Nephron progenitor cell (in vitro differentiated cells): ENCODE data around the gene WDR7.

ENCODE experiments used
- DNase-seq: peaks from one replicate; pipeline ENCODE4 v3.0.0; 2021
- H3K27ac Mint-ChIP-seq: 2 replicates; pipeline ENCODE4 v1.8.0; 2021; ENCODE audit warnings: mild to moderate bottlenecking, moderate library complexity, mixed read lengths
- H3K27me3 Mint-ChIP-seq: 2 replicates; pipeline ENCODE4 v1.8.0; 2021; ENCODE audit warnings: mild to moderate bottlenecking, low read depth, mixed read lengths; ENCODE audit not compliant: poor library complexity
- H3K36me3 Mint-ChIP-seq: 2 replicates; pipeline ENCODE4 v1.8.0; 2021; ENCODE audit warnings: low read depth, mixed read lengths
- H3K4me1 Mint-ChIP-seq: 2 replicates; pipeline ENCODE4 v1.8.0; 2021; ENCODE audit warnings: mixed read lengths
- H3K4me3 Mint-ChIP-seq: 2 replicates; pipeline ENCODE4 v1.8.0; 2021; ENCODE audit warnings: mild to moderate bottlenecking, moderate library complexity, mixed read lengths
- H3K9me3 Mint-ChIP-seq: 2 replicates; pipeline ENCODE4 v1.8.0; 2021; ENCODE audit warnings: mild to moderate bottlenecking, moderate library complexity, mixed read lengths
- CTCF ChIP-seq: fragments of 200-600 bp; sonication (generic); IDR thresholded peaks from 2 replicates; pipeline ENCODE4 v1.5.0; 2021; ENCODE audit warnings: antibody characterized with exemption

WDR7 gene

GRCh38 chr18:57009844-57010243, 358.7 kb downstream of the WDR7 start:
- no peak for TF ChIP-seq CTCF
- Mint-ChIP-seq H3K27me3 (no peaks in the 10 kb centered on the region), H3K4me3 (no peak overlapping the region), H3K4me1 (no peaks in the 10 kb centered on the region), H3K27ac (no peak overlapping the region), H3K36me3 (no peaks in the 10 kb centered on the region), H3K9me3 (no peaks in the 10 kb centered on the region)
- no peak for DNase-seq

GRCh38 chr18:57014772-57015413, 363.7 kb downstream of the WDR7 start:
- Mint-ChIP-seq H3K9me3 (no peaks in the 10 kb centered on the region), H3K27me3 (no peaks in the 10 kb centered on the region), H3K4me1 (peaks cover 10% of the 10 kb centered on the region), H3K36me3 (no peaks in the 10 kb centered on the region), H3K4me3 (no peak overlapping the region), H3K27ac (no peak overlapping the region)
- no peak for TF ChIP-seq CTCF
- no peak for DNase-seq

GRCh38 chr18:57015451-57015850, 364.3 kb downstream of the WDR7 start:
- no peak for DNase-seq
- H3K36me3 Mint-ChIP-seq, result no peaks in the 10 kb centered on the region
- H3K4me1 Mint-ChIP-seq, result peaks cover 10% of the 10 kb centered on the region
- no peak for TF ChIP-seq CTCF
- H3K4me3 Mint-ChIP-seq, result no peak overlapping the region
- no peaks in the 10 kb centered on the region for H3K9me3 Mint-ChIP-seq
- H3K27ac Mint-ChIP-seq, result no peak overlapping the region
- no peaks in the 10 kb centered on the region for H3K27me3 Mint-ChIP-seq

GRCh38 chr18:57018845-57019244, 367.7 kb downstream of the WDR7 start:
- Mint-ChIP-seq H3K36me3 (no peaks in the 10 kb centered on the region), H3K27ac (no peak overlapping the region), H3K9me3 (no peaks in the 10 kb centered on the region), H3K27me3 (no peaks in the 10 kb centered on the region), H3K4me1 (peaks cover 10% of the 10 kb centered on the region), H3K4me3 (no peak overlapping the region)
- DNase-seq, result no peak
- no peak for TF ChIP-seq CTCF

- Mint-ChIP-seq H3K4me3 (no peak overlapping the region), H3K9me3 (no peaks in the 10 kb centered on the region), H3K4me1 (peaks cover 14% of the 10 kb centered on the region), H3K36me3 (no peaks in the 10 kb centered on the region), H3K27me3 (no peaks in the 10 kb centered on the region), H3K27ac (no peak overlapping the region)
- TF ChIP-seq CTCF, result no peak
- DNase-seq, result no peak
Observed at GRCh38 chr18:57022716-57023115, 371.6 kb downstream of the WDR7 start.

- H3K27ac Mint-ChIP-seq, result no peak overlapping the region
- H3K27me3 Mint-ChIP-seq, result no peaks in the 10 kb centered on the region
- no peak for TF ChIP-seq CTCF
- DNase-seq, result no peak
- H3K4me1 Mint-ChIP-seq, result peaks cover 14% of the 10 kb centered on the region
- H3K36me3 Mint-ChIP-seq, result no peaks in the 10 kb centered on the region
- H3K4me3 Mint-ChIP-seq, result no peak overlapping the region
- no peaks in the 10 kb centered on the region for H3K9me3 Mint-ChIP-seq
Observed at GRCh38 chr18:57023275-57023882, 372.2 kb downstream of the WDR7 start.
